GM06990 (cell line): ENCODE measurements around the gene BCL6.

Source experiments
- DNase-seq: peaks from one replicate; pipeline ENCODE4 v3.0.0-alpha.2; 2011; ENCODE audit not compliant: insufficient read length; ENCODE audit errors: extremely low read depth
- H3K27me3 ChIP-seq: replicated peaks from 2 replicates; pipeline ENCODE4 v1.6.0; 2011; ENCODE audit warnings: low read length; ENCODE audit not compliant: control insufficient read depth, insufficient read depth
- H3K36me3 ChIP-seq: 2 replicates; pipeline ENCODE4 v1.5.1; 2011; ENCODE audit warnings: low read length; ENCODE audit not compliant: control insufficient read depth, insufficient read depth
- H3K4me3 ChIP-seq: replicated peaks from 2 replicates; pipeline ENCODE4 v1.5.1; 2011; ENCODE audit warnings: low read depth, mild to moderate bottlenecking, control low read depth, low read length
- CTCF ChIP-seq: IDR thresholded peaks from 2 replicates; pipeline ENCODE4 v1.5.1; 2011; ENCODE audit warnings: low read length, control low read depth, mild to moderate bottlenecking, inconsistent platforms; ENCODE audit not compliant: insufficient read depth, poor library complexity, severe bottlenecking

The BCL6 gene

GRCh38 chr3:187735383-187735782 is 9.9 kb downstream of the BCL6 start:
- H3K4me3 ChIP-seq, result no peak overlapping the region
- no peaks in the 10 kb centered on the region for H3K36me3 ChIP-seq
- no peak for TF ChIP-seq CTCF
- H3K27me3 ChIP-seq, result no peaks in the 10 kb centered on the region; the same call in none of the 2 replicates
- DNase-seq, result no peak

GRCh38 chr3:187734841-187735240 is 10.4 kb downstream of the BCL6 start:
- H3K36me3 ChIP-seq, result no peaks in the 10 kb centered on the region
- no peak overlapping the region for H3K4me3 ChIP-seq
- no peaks in the 10 kb centered on the region; the same call in none of the 2 replicates for H3K27me3 ChIP-seq
- TF ChIP-seq CTCF, result no peak
- no peak for DNase-seq

GRCh38 chr3:187733371-187733770 is 11.9 kb downstream of the BCL6 start:
- Histone ChIP-seq H3K27me3 (no peaks in the 10 kb centered on the region; the same call in none of the 2 replicates), H3K36me3 (no peaks in the 10 kb centered on the region), H3K4me3 (no peak overlapping the region)
- DNase-seq, result no peak
- no peak for TF ChIP-seq CTCF

DNA sequence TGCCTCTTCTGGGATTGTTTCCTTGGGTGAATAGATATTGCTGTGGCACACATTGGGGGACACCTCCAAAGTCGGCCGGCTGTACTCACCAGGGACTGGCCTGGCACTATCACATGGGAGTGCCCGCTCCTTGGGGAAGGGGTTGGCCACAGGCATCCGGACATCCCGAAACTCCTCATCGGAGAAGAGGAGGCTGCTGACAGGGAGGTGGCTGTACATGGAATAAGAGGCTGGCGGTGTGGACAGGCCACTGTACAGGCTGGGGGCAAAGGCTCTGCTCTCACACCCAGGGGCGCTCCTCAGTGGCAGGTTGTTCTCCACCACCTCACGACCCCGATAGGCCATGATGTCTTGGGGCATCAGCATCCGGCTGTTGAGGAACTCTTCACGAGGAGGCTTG is 15.7 kb downstream of the BCL6 start:
- Histone ChIP-seq H3K4me3 (no peak overlapping the region), H3K27me3 (no peaks in the 10 kb centered on the region; the same call in 1 of the 2 replicates), H3K36me3 (no peaks in the 10 kb centered on the region)
- DNase-seq, result no peak
- no peak for TF ChIP-seq CTCF

DNA sequence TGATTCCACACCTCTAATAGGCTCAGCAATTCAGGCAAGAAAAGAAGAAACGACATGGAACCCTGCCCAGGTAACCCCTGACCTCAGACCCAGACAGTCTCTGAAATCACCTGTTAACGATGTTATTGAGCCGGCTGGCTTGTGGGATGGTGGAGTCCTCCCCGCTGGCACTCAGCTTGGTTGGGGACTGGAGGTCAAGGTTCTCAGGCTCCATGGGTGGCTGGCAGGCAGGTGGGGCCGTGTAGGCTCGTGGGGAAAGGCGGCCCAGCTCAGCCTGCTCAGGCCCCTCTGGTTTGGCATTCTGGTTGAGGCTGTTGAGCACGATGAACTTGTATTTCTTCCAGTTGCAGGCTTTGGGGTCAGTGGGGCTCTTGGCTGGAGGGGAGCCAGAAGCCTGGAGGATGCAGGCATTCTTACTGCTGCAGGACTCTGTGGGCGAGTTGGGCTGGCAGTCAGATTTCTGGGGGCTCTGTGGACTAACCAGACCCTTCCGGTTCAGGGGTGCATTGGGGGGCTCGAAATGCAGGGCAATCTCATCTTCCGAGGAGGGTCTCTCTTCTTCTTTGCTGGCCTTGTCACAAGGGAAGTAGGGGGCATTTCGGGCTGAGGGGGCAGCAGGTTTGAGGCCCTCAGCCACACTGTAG is 16.2 kb downstream of the BCL6 start:
- no peak for DNase-seq
- H3K36me3 ChIP-seq, result no peaks in the 10 kb centered on the region
- no peak for TF ChIP-seq CTCF

GRCh38 chr3:187728248-187728647 is 17.0 kb downstream of the BCL6 start:
- DNase-seq, result no peak
- Histone ChIP-seq H3K36me3 (no peaks in the 10 kb centered on the region), H3K4me3 (no peak overlapping the region), H3K27me3 (no peaks in the 10 kb centered on the region; the same call in 1 of the 2 replicates)
- no peak for TF ChIP-seq CTCF

More for the DNA sequence above, 16.2 kb downstream of the BCL6 start:
- Histone ChIP-seq H3K27me3 (no peaks in the 10 kb centered on the region; the same call in 1 of the 2 replicates), H3K4me3 (no peak overlapping the region)
